HepG2 (cell line): ENCODE results near the gene VKORC1L1. TPM values are rescaled to one million over a fixed set of nuclear protein-coding genes. Genes with fewer than 3 reads are reported as not detected.

Experiments
- ATAC-seq: fragments of 200-7000 bp; cut with Tn5 transposase; 3 replicates; pipeline ENCODE4 v1.9.1; 2020; ENCODE audit warnings: mild to moderate bottlenecking, moderate library complexity
- BruUV-seq: library from RNA; stranded (reverse); fragments of 400-500 nt; replicated peaks from 2 replicates; lab custom pipeline; 2021; lab: Mats Ljungman, UMichigan
- CTCF ChIA-PET: fragments of 300-600 bp; formaldehyde crosslinking; extraction: SDS; loops from one replicate; lab custom pipeline; 2021; ENCODE audit warnings: low total read pairs, inconsistent platforms, low intra/inter-chr PET ratio; lab: Yijun Ruan, JAX
- POLR2A ChIA-PET: fragments of 350-600 bp; sonication (Branson Sonifier 250); formaldehyde crosslinking; loops from one replicate; lab custom pipeline; 2020; ENCODE audit warnings: antibody characterized with exemption, inconsistent platforms; lab: Yijun Ruan, JAX
- DNase-seq: peaks from one replicate; pipeline ENCODE4 v3.0.0-alpha.2; 2015; ENCODE audit warnings: low spot score
- FAIRE-seq: peaks from 3 replicates; lab custom pipeline; 2011; peaks lifted over from hg19 to GRCh38; lab: Jason Lieb, UNC
- H2AFZ ChIP-seq: one replicate; pipeline ENCODE4 v1.6.1; 2011; ENCODE audit warnings: low read length, inconsistent platforms
- H3K27ac ChIP-seq: fragments of 300-600 bp; 3 replicates; pipeline ENCODE4 v1.8.0; 2011; ENCODE audit warnings: mixed run types, mild to moderate bottlenecking, mixed read lengths, low read length, inconsistent platforms; ENCODE audit not compliant: insufficient read depth; ENCODE audit errors: extremely low read length
- H3K27me3 ChIP-seq, 2 experiments: fragments of 200-600 bp in 1 of 2; 2 replicates in 1 of 2; 3 replicates in 1 of 2; pipeline versions ENCODE4 v1.6.0 to v1.8.0; 2011; ENCODE audit warnings: low read length in 2 of 2, mild to moderate bottlenecking in 2 of 2, moderate library complexity in 2 of 2, inconsistent platforms in 1 of 2; ENCODE audit not compliant: insufficient read depth in 2 of 2, control insufficient read depth in 1 of 2
- H3K36me3 ChIP-seq, 2 experiments: fragments of 200-600 bp in 1 of 2; replicated peaks in 1 of 2; 2 replicates in 1 of 2; 3 replicates in 1 of 2; pipeline versions ENCODE4 v1.5.1 to v1.8.0; 2011; ENCODE audit warnings: low read length in 2 of 2, inconsistent platforms in 1 of 2; ENCODE audit not compliant: insufficient read depth in 2 of 2, control insufficient read depth in 1 of 2
- H3K4me1 ChIP-seq: 2 replicates; pipeline ENCODE4 v1.5.1; 2012; ENCODE audit warnings: low read length, inconsistent platforms; ENCODE audit not compliant: insufficient read depth
- H3K4me2 ChIP-seq: 2 replicates; pipeline ENCODE4 v1.6.0; 2011; ENCODE audit warnings: low read depth, low read length, inconsistent platforms
- H3K4me3 ChIP-seq, 3 experiments: fragments of 200-600 bp in 1 of 3; sonication (generic), shearing (Covaris generic) in 1 of 3; replicated peaks in 1 of 3; 2 replicates each; pipeline ENCODE4 v1.5.1; 2011 to 2016; ENCODE audit warnings: low read length in 3 of 3, inconsistent platforms in 2 of 3, low read depth in 2 of 3, mild to moderate bottlenecking in 2 of 3, control low read depth in 1 of 3, mixed read lengths in 1 of 3; ENCODE audit not compliant: insufficient read depth in 1 of 3
- H3K79me2 ChIP-seq: one replicate; pipeline ENCODE4 v1.6.1; 2011; ENCODE audit warnings: low read length, inconsistent platforms; ENCODE audit not compliant: insufficient read depth
- H3K9ac ChIP-seq: 2 replicates; pipeline ENCODE4 v1.6.0; 2011; ENCODE audit warnings: mild to moderate bottlenecking, low read depth, low read length, inconsistent platforms; ENCODE audit not compliant: insufficient read depth
- H3K9me3 ChIP-seq: 2 replicates; pipeline ENCODE4 v1.5.1; 2012; ENCODE audit warnings: mild to moderate bottlenecking, low read length
- H4K20me1 ChIP-seq: 2 replicates; pipeline ENCODE4 v1.6.0; 2011; ENCODE audit warnings: inconsistent platforms, mild to moderate bottlenecking, low read length, moderate library complexity; ENCODE audit not compliant: insufficient read depth
- ARID5B ChIP-seq: IDR thresholded peaks from 2 replicates; pipeline ENCODE4 v1.4.0; 2020; ENCODE audit warnings: mild to moderate bottlenecking, missing genetic modification reagents
- ELF3 ChIP-seq: IDR thresholded peaks from 2 replicates; pipeline ENCODE4 v1.6.1; 2016; ENCODE audit warnings: missing genetic modification reagents, missing compliant biosample characterization
- FOXA1 ChIP-seq, 2 experiments: fragments of 450-650 bp in 1 of 2; sonication (generic) in 1 of 2; formaldehyde crosslinking in 1 of 2; IDR thresholded peaks; 2 replicates each; pipeline versions ENCODE4 v1.4.0 to v1.6.1; 2016 to 2020; ENCODE audit warnings: missing genetic modification reagents in 1 of 2
- FOXA3 ChIP-seq: IDR thresholded peaks from 2 replicates; pipeline ENCODE4 v1.6.1; 2016; ENCODE audit warnings: missing genetic modification reagents, missing compliant biosample characterization
- GABPA ChIP-seq, 2 experiments: IDR thresholded peaks; 2 replicates each; pipeline ENCODE4 v1.6.1; 2011 to 2016; ENCODE audit warnings: low read depth in 2 of 2, low read length in 1 of 2, missing biosample characterization in 1 of 2, missing genetic modification characterization in 1 of 2
- PAXIP1 ChIP-seq: sonication (generic); formaldehyde crosslinking; conservative IDR thresholded peaks from 2 replicates; pipeline ENCODE4 v1.4.0; 2020; ENCODE audit warnings: mild to moderate bottlenecking, missing genetic modification reagents, moderate library complexity
- PCBP1 ChIP-seq: fragments of 200-400 bp; formaldehyde crosslinking; IDR thresholded peaks from 2 replicates; pipeline ENCODE4 v1.6.1; 2017; ENCODE audit warnings: mild to moderate bottlenecking, low read depth, low read length, borderline replicate concordance
- SAP130 ChIP-seq: IDR thresholded peaks from 2 replicates; pipeline ENCODE4 v1.6.1; 2016; ENCODE audit warnings: low read depth
- TEAD3 ChIP-seq: optimal IDR thresholded peaks from 2 replicates; pipeline ENCODE3; 2016; ENCODE audit warnings: borderline replicate concordance
- TFAP4 ChIP-seq: sonication (generic); IDR thresholded peaks from 2 replicates; pipeline ENCODE4 v1.6.1; 2016; ENCODE audit warnings: low read depth, borderline replicate concordance
- TGIF2 ChIP-seq: IDR thresholded peaks from 2 replicates; pipeline ENCODE4 v1.6.1; 2016; ENCODE audit warnings: control low read depth, missing compliant biosample characterization
- ZNF317 ChIP-seq: sonication (generic); formaldehyde crosslinking; IDR thresholded peaks from 2 replicates; pipeline ENCODE4 v1.5.0; 2020; ENCODE audit warnings: mild to moderate bottlenecking, missing genetic modification reagents
- ZNF549 ChIP-seq: sonication (generic); formaldehyde crosslinking; IDR thresholded peaks from 2 replicates; pipeline ENCODE4 v1.5.0; 2020; ENCODE audit warnings: missing genetic modification reagents
- ZNF574 ChIP-seq: sonication (generic); formaldehyde crosslinking; IDR thresholded peaks from 2 replicates; pipeline ENCODE4 v1.4.0; 2020; ENCODE audit warnings: missing genetic modification reagents
- WGBS: methylation state at CpG from one replicate; pipeline ENCODE4 v1.1.6; 2017; ENCODE audit warnings: low lambda C conversion rate; 5-methylcytosine and 5-hydroxymethylcytosine counted together
- in situ Hi-C: cut with HindIII; loops from 2 replicates; pipeline ENCODE4 v1.10.0; 2017; ENCODE audit warnings: low pct_unique_long_range_greater_than_20kb; ENCODE audit not compliant: extremely low pct_ligation_motif_present
- intact Hi-C: fragments of 100-400 bp; cut with micrococcal nuclease; formaldehyde crosslinking; loops from one replicate; pipeline ENCODE4 v1.10.0; 2022; ENCODE audit not compliant: unreplicated experiment
- polyA plus RNA-seq, 8 experiments: library from polyadenylated mRNA; depleted of rRNA in 3 of 8; stranded (reverse) in 7 of 8; unstranded in 1 of 8; fragments of >200 nt; fragmentation: Illumina TruSeq in 4 of 8; extraction: Trizol in 4 of 8; gene quantifications; 2 replicates each; pipeline versions ENCODE4 v1.2.1 to v1.2.3, GENCODE V29; 2011 to 2016; ENCODE audit warnings: low read depth in 4 of 8, missing spikeins in 1 of 8, mixed read lengths in 1 of 8; ENCODE audit not compliant: insufficient read depth in 1 of 8
- total RNA-seq, 5 experiments: library from RNA; depleted of rRNA; stranded (reverse); fragments of >200 nt; fragmentation: Illumina TruSeq; extraction: Trizol; gene quantifications; 2 replicates each; pipeline ENCODE4 v1.2.3, GENCODE V29; 2016; ENCODE audit warnings: low read depth in 1 of 5

The VKORC1L1 gene
- total and polyA plus RNA-seq, 2 of the 13 experiments (the other 11 are each of a cell fraction or from before 2014, with no cell fraction given), result 13.9 to 16.5 TPM

GRCh38 chr7:65925040-65925439 lies 52.2 kb downstream of the VKORC1L1 start:
- peaks cover 9% of the 10 kb centered on the region for H4K20me1 ChIP-seq
- H3K27ac ChIP-seq, result no peak overlapping the region
- 56% methylated on average over 3 of the region's 3 CpGs for WGBS
- H2AFZ ChIP-seq, result no peak overlapping the region
- ATAC-seq (peak; percentile 73), FAIRE-seq (peak; percentile 63), DNase-seq (peak; percentile 43)
- no peak overlapping the region for H3K9ac ChIP-seq
- H3K4me3 ChIP-seq, result no peak overlapping the region
- H3K79me2 ChIP-seq, result peaks cover under 1% of the 10 kb centered on the region
- in situ Hi-C loops (no loop called here), intact Hi-C loops (no loop called here)
- no peaks in the 10 kb centered on the region for H3K36me3 ChIP-seq
- no peaks in the 10 kb centered on the region for H3K27me3 ChIP-seq
- POLR2A ChIA-PET, result no interaction called here
- peak; percentile 75 for TF ChIP-seq SAP130 (CRISPR knock-in tag)
- 0 out of 2 replicates have a peak, but pooled peaks have one; percentile 17 for TF ChIP-seq ARID5B (CRISPR knock-in tag)
- TF ChIP-seq PCBP1, result no peak
- TF ChIP-seq ZNF574, result no peak
- TF ChIP-seq ZNF549 (CRISPR knock-in tag), result no peak
- peak; percentile 97 for TF ChIP-seq ZNF317 (CRISPR knock-in tag)
- peak; percentile 76 for TF ChIP-seq TGIF2 (CRISPR knock-in tag)
- TF ChIP-seq TFAP4, result peak; percentile 71; the same call in 1 of the 2 replicates
- peak; percentile 79 for TF ChIP-seq FOXA3 (CRISPR knock-in tag)
- TF ChIP-seq GABPA (IDR thresholded peaks at IDR 0.05; ENCODE audit: low read depth, low read length), result no peak
- no peak for TF ChIP-seq GABPA (CRISPR knock-in tag; IDR thresholded peaks at IDR 0.05; ENCODE audit: low read depth)
- TF ChIP-seq TEAD3 (CRISPR knock-in tag), result peak; percentile 75
- TF ChIP-seq PAXIP1 (CRISPR knock-in tag), result no peak
- no peak for TF ChIP-seq FOXA1 (IDR thresholded peaks at IDR 0.05)
- TF ChIP-seq FOXA1 (CRISPR knock-in tag; IDR thresholded peaks at IDR 0.05), result peak; percentile 80
- TF ChIP-seq ELF3, result 0 out of 2 replicates have a peak, but pooled peaks have one; percentile 11
- H3K4me2 ChIP-seq, result no peak overlapping the region
- H3K9me3 ChIP-seq, result no peaks in the 10 kb centered on the region
- CTCF ChIA-PET, result no interaction called here
- peaks cover 31% of the 10 kb centered on the region for H3K4me1 ChIP-seq
- BruUV-seq, result no TSS peak
